Germinal center (tissue), 1 donor: ENCODE data around the gene HPGDS.
"Not testable (repeated sequence)": the region's sequence is repeated elsewhere in the genome, so short reads cannot be mapped to it uniquely, and the experiment has no call there.

Source experiments
- DNase-seq: peaks from one replicate; pipeline ENCODE4 v3.0.0; 2012; ENCODE audit warnings: mixed read lengths, low spot score

The HPGDS gene

GRCh38 chr4:94356444-94356843 lies 13.8 kb upstream of the HPGDS start:
- DNase-seq: no peak

DNA sequence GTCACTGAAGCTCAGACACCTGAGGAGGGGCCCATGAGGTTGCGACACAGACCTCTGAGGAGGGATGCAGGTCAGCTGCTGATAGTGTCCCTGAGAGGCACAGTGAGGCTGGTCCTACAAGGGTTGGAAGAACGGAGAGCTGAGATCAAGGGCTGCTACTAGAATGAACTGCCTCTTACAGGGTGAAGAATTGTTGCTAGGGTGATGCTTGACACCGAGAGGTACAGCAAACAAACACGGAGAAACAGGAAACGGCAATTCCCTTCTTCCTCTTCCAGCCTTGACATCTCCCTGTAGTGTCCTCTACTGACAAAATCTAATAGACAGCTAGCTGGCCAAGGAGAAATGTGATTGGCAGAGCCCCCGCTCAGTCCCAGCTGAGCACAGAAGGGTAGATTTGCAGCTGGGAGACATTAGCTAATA lies 11.8 kb upstream of the HPGDS start:
- no peak for DNase-seq

DNA sequence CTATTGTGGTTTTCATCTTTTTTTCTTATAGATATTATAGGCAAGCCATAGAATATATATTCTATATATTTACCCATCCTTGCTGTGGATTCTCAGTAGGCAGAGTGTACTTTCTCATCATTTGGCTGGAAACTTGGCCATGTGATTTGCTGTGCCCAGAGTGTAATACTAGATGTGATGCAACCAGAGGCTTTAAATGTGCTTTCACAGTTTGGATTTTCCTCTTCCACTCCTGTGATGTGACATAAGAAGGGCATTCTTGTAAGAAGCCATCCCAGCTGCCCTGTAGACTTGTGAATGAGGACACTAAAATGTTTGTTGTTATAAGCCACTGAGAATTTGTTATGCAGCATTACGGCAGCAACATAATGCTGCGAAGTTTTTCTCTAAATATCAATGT lies 10.4 kb upstream of the HPGDS start:
- no peak for DNase-seq

- DNase-seq: no peak
Observed at GRCh38 chr4:94352163-94352562, 9.5 kb upstream of the HPGDS start.

DNA sequence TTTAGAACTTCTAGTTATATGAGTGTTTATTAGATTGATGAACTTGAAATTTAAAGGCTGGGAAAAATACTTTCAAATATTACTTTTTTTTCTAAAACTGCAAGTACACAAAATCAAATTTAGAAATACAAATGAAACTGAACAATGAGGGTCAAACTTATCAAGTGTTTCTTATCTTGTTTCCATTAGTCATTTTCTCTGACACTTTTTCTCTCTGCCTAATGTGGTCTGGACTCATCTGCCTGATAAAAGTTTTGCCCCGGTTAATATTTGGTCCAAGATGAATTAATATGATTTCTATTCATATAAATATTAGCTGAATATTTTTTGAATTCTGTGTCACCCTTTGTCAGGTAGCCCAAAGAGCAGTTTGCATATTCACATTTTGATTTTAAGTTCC lies 8.7 kb upstream of the HPGDS start:
- DNase-seq: no peak

GRCh38 chr4:94350095-94350494 lies 7.5 kb upstream of the HPGDS start:
- no peak for DNase-seq

DNA sequence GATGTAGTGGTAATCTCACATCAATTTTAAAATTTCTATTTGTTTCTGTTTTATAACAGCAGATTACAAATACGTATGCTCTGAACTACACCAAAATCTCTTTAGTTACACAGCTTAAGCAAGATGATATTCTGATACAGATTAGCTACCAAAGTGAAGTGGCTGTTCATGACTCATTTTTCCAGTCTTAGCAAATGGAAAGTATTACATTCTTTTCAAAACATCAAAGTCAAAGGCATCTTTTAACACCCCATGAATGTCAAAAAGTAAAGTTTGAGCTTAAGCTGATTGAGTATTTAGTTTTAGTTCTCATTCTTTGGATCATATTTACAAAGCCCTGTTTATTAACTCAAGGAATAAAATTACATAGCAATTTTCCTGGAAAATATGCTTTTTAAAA lies 6.6 kb upstream of the HPGDS start:
- DNase-seq: no peak

GRCh38 chr4:94348666-94349065 lies 6.0 kb upstream of the HPGDS start:
- DNase-seq: no peak

DNA sequence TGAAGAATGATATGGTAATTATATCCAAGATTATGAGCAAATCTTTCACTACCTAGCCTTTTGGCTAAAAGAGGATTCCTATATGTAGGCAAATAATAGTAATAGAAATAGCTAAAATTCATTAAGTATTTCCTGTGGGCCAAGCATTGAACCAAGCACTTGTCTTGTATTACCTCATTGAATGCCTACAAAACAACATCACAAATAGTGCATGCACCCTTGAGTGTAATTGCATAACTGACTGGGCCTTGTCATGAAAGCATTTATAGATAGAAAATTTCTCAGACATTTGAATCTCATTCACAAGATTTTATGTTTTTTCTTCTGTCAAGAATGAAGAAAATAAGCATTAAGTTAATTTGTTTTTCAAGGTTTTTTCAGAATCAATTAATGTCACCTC lies 3.9 kb upstream of the HPGDS start:
- no peak for DNase-seq

DNA sequence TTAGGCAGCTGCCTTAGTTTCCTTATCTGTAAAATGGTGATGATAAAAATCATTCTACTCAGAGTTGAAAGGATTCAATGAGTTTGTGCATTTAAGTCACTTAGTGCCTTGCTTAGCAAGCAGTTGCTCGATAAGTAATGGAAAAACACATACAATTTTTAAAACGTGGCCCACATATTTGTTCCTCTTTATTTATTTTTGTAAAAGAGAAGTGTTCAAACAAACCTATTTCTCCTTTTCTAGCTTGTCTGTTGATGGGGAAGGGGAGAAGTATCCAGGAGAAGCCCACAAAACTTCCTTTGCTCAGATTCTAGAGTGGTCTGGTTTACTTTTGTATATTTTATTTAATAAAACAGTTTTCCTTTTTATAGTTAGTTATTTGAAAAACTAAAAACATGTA lies 3.3 kb upstream of the HPGDS start:
- DNase-seq: no peak

- no peak for DNase-seq
Observed at GRCh38 chr4:94345266-94345665, 2.6 kb upstream of the HPGDS start.

GRCh38 chr4:94344457-94344856 lies 1.8 kb upstream of the HPGDS start:
- DNase-seq: no peak

DNA sequence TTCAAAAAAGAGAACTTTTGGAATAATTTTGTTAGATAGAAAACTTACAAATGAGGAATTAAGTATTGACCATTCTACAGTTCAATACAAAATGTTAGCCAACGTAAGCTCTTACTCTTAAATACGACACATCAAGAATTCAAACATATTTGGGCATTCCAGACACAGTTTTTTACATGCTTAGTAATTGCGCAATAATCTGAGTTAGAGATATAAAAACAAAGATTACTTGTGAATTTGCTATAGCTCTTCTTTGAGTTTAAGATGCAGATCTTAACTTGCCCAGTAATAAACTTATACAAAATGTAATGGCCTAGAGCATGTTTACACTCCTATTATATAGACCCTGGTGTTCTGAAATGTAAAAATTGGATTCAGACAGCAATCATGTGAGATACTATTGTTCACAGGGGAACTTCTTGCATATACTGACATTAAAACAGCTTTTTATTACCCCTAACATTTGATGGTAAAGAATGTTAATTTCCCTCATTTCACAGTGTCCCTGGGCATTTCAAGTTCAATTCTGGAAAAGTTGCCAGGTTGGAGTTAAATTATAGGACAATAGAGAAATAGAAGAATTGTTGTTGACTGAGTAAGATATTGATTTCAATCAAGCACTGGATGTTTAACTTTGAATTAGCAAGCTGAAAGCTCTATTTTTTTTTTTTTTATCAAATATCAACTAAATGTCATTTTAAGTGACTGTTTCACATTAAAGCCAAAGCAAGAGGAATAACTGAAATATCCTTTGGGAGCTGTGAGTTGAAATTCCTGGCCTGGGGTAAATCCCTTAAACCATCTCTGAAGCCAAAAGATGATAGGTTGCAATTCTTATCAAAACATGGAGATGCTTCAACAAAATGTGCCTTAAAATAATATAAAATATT lies 910 bp downstream of the HPGDS start:
- no peak for DNase-seq

DNA sequence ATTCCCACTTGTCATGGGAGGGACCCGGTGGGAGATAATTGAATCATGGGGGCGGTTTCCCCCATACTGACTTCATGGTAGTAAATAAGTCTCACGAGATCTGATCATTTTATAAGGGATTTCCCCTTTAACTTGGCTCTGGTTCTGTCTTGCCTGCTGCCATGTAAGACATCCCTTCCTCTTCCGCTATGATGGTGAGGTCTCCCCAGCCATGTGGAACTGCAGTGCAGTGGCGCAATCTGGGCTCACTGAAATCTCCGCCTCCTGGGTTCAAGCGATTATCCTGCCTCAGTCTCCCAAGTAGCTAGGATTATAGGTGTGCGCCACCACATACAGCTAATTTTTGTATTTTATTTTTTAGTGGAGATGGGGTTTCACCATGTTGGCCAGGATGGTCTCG lies 2.9 kb downstream of the HPGDS start:
- no peak for DNase-seq

DNA sequence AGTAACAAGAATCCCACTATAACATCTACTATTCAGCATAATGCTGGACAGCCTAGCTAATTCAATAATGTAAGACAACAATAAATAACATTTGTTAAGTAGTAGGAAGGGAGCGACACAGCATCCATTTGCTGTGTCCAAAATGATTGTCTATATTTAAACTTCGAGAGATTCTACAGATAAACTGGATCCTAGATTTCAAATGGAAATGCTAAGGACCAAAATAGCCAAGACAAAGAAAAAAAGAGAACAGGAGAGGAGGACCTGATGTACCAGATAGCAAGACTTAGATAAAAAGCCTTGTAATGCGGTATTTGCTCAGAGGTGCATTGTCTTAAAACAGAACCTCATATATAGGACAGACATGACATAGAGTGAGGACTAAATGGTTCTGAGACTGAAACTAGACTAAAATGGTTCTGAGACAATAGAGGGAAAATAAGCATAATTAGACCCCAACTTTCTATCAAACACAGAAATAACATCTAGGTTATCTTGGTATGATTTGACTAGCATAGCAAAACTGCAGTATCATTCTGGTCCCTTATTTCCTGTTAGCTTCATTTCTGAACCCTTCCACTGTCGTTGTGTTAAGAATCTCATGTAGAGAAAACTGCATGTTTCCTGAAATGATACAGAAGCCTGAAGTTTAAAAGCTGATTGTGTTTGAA lies 3.8 kb downstream of the HPGDS start:
- DNase-seq: no peak

- DNase-seq: not testable (repeated sequence)
Observed at GRCh38 chr4:94336791-94337190, 5.8 kb downstream of the HPGDS start.

DNA sequence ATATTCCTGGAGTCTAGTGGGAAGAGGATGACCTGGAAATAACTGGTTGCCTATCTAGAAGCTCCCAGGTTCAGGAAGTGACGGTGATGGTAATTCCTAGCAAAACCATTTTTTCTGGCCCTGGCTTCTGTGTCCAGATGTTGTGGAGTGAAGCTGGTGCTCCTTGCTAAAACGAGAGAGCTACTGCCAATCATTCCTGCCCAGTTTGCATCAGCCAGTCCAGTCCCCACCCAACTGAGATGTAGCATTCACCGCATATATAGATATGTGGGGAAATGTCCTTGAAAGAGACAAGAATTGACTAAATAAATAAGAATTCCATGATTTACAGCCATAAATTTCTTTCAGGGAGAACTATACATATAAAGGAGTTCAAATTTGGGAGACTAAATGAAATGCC lies 6.3 kb downstream of the HPGDS start:
- no peak for DNase-seq

DNA sequence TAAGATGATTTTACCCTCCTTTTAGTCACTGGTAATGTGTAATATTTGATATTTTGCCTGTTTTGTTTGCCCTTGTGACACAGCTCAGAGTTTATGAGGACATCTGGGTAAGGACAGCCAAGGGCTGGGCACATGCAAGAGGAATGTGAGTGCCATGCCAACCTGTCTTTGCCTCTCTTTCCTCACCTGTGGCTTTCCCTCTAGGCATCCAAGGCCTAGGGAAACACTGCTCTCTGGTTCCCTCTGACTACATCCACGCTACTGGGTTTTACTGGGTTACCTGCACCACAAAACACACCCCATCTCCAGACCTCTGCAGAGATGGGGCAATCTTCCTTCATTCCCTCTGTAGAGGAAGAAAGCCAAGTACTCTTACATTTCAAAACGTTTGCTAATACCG lies 7.7 kb downstream of the HPGDS start:
- no peak for DNase-seq

DNA sequence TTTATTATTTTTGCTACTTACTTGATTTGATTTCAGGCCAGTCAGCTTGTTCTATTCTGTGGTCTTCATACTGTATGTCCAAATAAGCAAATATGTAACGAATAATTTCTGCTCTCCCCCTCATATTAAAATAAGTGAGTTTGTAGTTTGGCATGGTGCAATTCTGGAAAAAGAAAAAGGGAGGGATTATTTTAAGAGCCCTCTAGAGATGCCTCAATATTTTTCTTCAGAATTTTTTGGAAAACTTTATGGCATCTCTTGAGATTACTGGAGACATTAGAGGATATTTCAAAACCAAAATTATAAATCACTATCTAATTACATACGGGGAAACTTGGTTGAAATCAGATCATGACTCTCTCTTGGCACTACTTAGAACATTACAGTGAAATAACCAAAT lies 8.2 kb downstream of the HPGDS start:
- no peak for DNase-seq

DNA sequence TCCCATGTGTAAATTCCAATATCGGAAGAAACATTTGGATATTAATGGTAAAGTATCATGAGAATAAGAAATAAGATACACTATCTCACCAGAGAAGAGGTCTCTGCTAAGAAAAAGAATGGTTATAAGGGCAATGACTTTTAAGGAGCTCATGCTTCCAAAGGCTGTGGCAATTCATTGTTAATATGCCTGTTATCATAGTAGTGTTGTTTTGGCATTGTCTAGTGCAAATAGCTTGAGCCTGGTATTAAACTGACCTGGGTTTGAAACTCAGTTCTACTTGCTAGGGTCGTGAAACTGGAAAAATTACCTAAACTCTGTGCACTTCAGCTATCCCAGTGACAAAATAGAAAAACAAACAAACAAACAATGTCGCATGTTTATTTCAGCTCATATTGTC lies 8.8 kb downstream of the HPGDS start:
- no peak for DNase-seq

DNA sequence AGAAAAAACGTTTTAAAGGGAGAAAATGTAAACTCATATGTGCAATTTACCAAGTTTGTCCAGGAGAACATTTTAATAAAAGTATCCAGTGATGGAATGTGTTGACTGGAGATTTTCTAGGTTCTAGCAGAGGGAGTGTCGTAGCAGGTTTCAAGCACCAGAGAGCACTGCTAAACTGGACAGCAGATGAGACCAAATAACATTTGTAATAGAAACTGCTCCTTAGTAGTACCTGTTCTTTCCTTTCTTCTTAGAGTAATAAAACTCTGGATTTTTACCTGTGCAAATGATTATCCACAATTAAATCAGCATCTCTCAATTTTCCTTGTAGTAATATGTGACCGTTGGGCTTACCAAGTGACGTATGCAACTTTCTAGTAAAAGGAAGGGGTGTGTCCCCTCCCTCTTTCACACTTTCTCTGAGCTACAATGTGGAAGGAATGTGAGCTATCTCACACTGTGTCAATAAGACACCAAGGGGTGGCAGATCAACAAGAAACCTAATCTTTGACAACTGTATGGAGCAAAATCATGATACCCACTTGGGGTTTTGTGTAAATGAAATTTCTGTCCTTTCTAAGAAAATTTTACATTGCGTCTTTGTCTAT lies 9.5 kb downstream of the HPGDS start:
- DNase-seq: no peak

- DNase-seq: no peak
Observed at GRCh38 chr4:94329933-94330332, 12.7 kb downstream of the HPGDS start.

GRCh38 chr4:94325835-94326234 lies 16.8 kb downstream of the HPGDS start:
- no peak for DNase-seq
